CD4-positive, alpha-beta T cell (primary cell): Measurements from ENCODE around the gene MIPOL1. TPM values are rescaled to one million over a fixed set of nuclear protein-coding genes. Genes with fewer than 3 reads are reported as not detected.

Source experiments
- ATAC-seq: fragments of 200-7000 bp; cut with Tn5 transposase; one replicate; pipeline ENCODE4 v1.10.0; 2022; ENCODE audit warnings: mild to moderate bottlenecking; ENCODE audit not compliant: poor library complexity
- CTCF ChIA-PET: fragments of 350-600 bp; sonication (Branson Sonifier 250); formaldehyde crosslinking; loops from one replicate; lab custom pipeline; 2021; ENCODE audit warnings: antibody characterized with exemption, inconsistent platforms; lab: Charles Lee
- POLR2A ChIA-PET: fragments of 350-600 bp; sonication (Branson Sonifier 250); formaldehyde crosslinking; loops from one replicate; lab custom pipeline; 2021; ENCODE audit warnings: antibody characterized with exemption, inconsistent platforms; lab: Charles Lee
- DNase-seq, 14 experiments: peaks; one replicate each; pipeline ENCODE4 v3.0.0-alpha.2; 2013 to 2020; ENCODE audit warnings: mixed read lengths in 2 of 14
- H3K27ac ChIP-seq, 2 donors: one replicate each; pipeline versions ENCODE4 v1.5.1 to v1.7.0; 2013; ENCODE audit warnings: low read length in 2 of 2, low read depth in 1 of 2, mild to moderate bottlenecking in 1 of 2
- H3K27me3 ChIP-seq, 2 experiments: 1 replicate in 1 of 2; 2 replicates in 1 of 2; pipeline versions ENCODE4 v1.6.1 to v1.7.0; 2013; ENCODE audit warnings: low read length in 2 of 2, control low read depth in 1 of 2, mild to moderate bottlenecking in 1 of 2, moderate library complexity in 1 of 2; ENCODE audit not compliant: insufficient read depth in 2 of 2, control insufficient read depth in 1 of 2
- H3K36me3 ChIP-seq: one replicate; pipeline ENCODE4 v1.6.1; 2013; ENCODE audit warnings: low read length, control low read depth; ENCODE audit not compliant: insufficient read depth
- H3K4me1 ChIP-seq: one replicate; pipeline ENCODE4 v1.6.1; 2013; ENCODE audit warnings: low read length, control low read depth; ENCODE audit not compliant: insufficient read depth
- H3K4me3 ChIP-seq: one replicate; pipeline ENCODE4 v1.5.1; 2013; ENCODE audit warnings: mild to moderate bottlenecking, low read length, moderate library complexity
- H3K9me3 ChIP-seq, 2 experiments: 1 replicate in 1 of 2; 2 replicates in 1 of 2; pipeline versions ENCODE4 v1.6.1 to v1.7.0; 2013; ENCODE audit warnings: low read length in 2 of 2, mild to moderate bottlenecking in 2 of 2, control low read depth in 1 of 2, moderate library complexity in 1 of 2; ENCODE audit not compliant: control insufficient read depth in 1 of 2, insufficient read depth in 1 of 2
- H3K27ac Mint-ChIP-seq: one replicate; pipeline ENCODE4 v1.8.0; 2020; ENCODE audit warnings: mixed read lengths
- H3K27me3 Mint-ChIP-seq: one replicate; pipeline ENCODE4 v1.8.0; 2021; ENCODE audit warnings: mixed read lengths
- H3K36me3 Mint-ChIP-seq: one replicate; pipeline ENCODE4 v1.8.0; 2021; ENCODE audit warnings: low read depth, mixed read lengths
- H3K4me1 Mint-ChIP-seq: one replicate; pipeline ENCODE4 v1.8.0; 2021; ENCODE audit warnings: low read depth, mixed read lengths
- H3K4me3 Mint-ChIP-seq: one replicate; pipeline ENCODE4 v1.8.0; 2020; ENCODE audit warnings: mild to moderate bottlenecking, mixed read lengths
- H3K9me3 Mint-ChIP-seq: one replicate; pipeline ENCODE4 v1.8.0; 2020; ENCODE audit warnings: mixed read lengths
- CTCF ChIP-seq: fragments of 200-600 bp; IDR thresholded peaks from one replicate; pipeline ENCODE4 v1.8.0; 2022; ENCODE audit warnings: antibody characterized with exemption, mild to moderate bottlenecking
- intact Hi-C, 2 experiments: fragments of 100-400 bp; cut with DNase I in 1 of 2; cut with micrococcal nuclease in 1 of 2; formaldehyde crosslinking; loops; one replicate each; pipeline versions ENCODE4 v1.15.1 to v1.9.0; 2023 to 2025; cut with DNase I, micrococcal nuclease
- total RNA-seq, 174 experiments: library from RNA in 2 of 174; stranded (reverse) in 2 of 174; gene quantifications; one replicate each; pipeline ENCODE4 v1.2.3 and lab custom pipeline; 2021 to 2026

Gene MIPOL1
- total RNA-seq, 2 experiments from 2014 or later, result 0.30 TPM; not detected in 1

DNA sequence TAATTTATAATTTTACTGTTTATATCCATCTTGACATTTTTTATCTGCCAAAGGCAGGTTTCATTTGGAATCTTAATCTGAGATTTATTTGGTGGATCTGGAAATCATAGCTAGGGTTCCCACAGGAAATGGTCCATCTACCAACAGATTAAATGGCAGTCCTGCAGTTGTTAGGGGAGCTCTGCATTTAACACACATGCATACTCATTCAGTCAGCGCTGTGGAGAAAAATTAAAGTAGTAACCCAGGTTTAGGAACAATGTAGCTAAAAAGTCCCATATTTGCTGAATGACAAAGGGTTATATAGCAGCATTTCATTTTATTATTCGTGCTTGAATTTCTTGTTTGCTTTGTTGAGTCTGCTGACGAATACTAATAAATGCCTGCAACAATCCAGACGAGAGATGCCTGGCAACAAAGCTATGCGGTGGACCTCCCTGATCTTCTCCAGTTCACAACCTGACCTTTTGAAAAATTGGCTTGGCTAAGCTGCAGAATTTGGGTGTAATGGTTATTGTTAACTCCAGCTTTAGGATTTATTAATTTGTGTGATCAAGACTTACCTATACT, 59.8 kb downstream of the MIPOL1 start:
- H3K9me3 Mint-ChIP-seq, result no peaks in the 10 kb centered on the region
- intact Hi-C loops, result no loop called here
- POLR2A ChIA-PET, result no interaction called here
- no peak for ATAC-seq
- Histone ChIP-seq H3K4me1 (no peaks in the 10 kb centered on the region), H3K9me3 (no peaks in the 10 kb centered on the region), H3K27ac (no peak overlapping the region), H3K27me3 (no peaks in the 10 kb centered on the region), H3K4me3 (no peak overlapping the region), H3K36me3 (no peaks in the 10 kb centered on the region)
- no peaks in the 10 kb centered on the region for H3K36me3 Mint-ChIP-seq
- no peaks in the 10 kb centered on the region for H3K27me3 Mint-ChIP-seq
- no peak for TF ChIP-seq CTCF
- no peak overlapping the region for H3K27ac Mint-ChIP-seq
- H3K4me1 Mint-ChIP-seq, result no peaks in the 10 kb centered on the region
- no peak overlapping the region for H3K4me3 Mint-ChIP-seq
- CTCF ChIA-PET, result no interaction called here
- DNase-seq, result no peak

DNA sequence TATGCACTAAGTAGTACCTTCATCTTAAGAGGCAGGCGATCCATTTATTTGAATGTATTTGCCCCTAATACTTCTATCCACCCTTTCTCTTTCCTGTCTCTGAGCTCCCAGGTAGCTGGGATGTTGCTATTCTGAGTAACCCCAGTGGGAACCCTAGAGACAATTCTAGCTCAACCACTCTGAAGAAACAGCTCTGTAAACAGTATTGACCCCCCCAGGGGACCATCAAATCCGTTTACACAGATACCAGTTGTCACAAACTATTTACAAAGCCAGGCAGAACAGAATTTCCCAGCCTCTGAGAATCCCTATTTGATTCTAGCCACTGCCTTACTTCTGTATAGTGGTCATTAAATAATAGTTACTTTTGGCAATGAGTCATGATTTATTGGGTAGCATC, 64.9 kb downstream of the MIPOL1 start:
- Mint-ChIP-seq H3K4me1 (no peaks in the 10 kb centered on the region), H3K27me3 (no peaks in the 10 kb centered on the region), H3K27ac (no peak overlapping the region), H3K4me3 (no peak overlapping the region), H3K9me3 (no peaks in the 10 kb centered on the region), H3K36me3 (no peaks in the 10 kb centered on the region)
- no peak overlapping the region for H3K27ac ChIP-seq
- CTCF ChIA-PET, result no interaction called here
- DNase-seq, result no peak
- no peak for ATAC-seq
- intact Hi-C loops, result no loop called here
- POLR2A ChIA-PET, result no interaction called here
- no peaks in the 10 kb centered on the region for H3K27me3 ChIP-seq
- H3K36me3 ChIP-seq, result no peaks in the 10 kb centered on the region
- H3K4me1 ChIP-seq, result no peaks in the 10 kb centered on the region
- H3K9me3 ChIP-seq, result no peaks in the 10 kb centered on the region
- TF ChIP-seq CTCF, result no peak
- no peak overlapping the region for H3K4me3 ChIP-seq

- Histone ChIP-seq H3K9me3 (no peaks in the 10 kb centered on the region), H3K27ac (no peak overlapping the region), H3K4me3 (no peak overlapping the region), H3K4me1 (no peaks in the 10 kb centered on the region), H3K27me3 (no peaks in the 10 kb centered on the region), H3K36me3 (no peaks in the 10 kb centered on the region)
- Mint-ChIP-seq H3K27ac (no peak overlapping the region), H3K9me3 (no peaks in the 10 kb centered on the region), H3K4me3 (no peak overlapping the region), H3K36me3 (no peaks in the 10 kb centered on the region), H3K27me3 (no peaks in the 10 kb centered on the region), H3K4me1 (no peaks in the 10 kb centered on the region)
- intact Hi-C loops, result no loop called here
- ATAC-seq, result no peak
- ChIA-PET POLR2A (no interaction called here), CTCF (no interaction called here)
- TF ChIP-seq CTCF, result no peak
- DNase-seq, result no peak
Measured at GRCh38 chr14:37263656-37264236, 66.0 kb downstream of the MIPOL1 start.
